GM13976 (cell line): ENCODE results near the gene JAGN1.

Source experiments
- DNase-seq: peaks from one replicate; pipeline ENCODE4 v3.0.0; 2012; ENCODE audit warnings: low spot score
- in situ Hi-C: fragments of 300-500 bp; cut with MboI; formaldehyde crosslinking; loops from one replicate; pipeline ENCODE4 v1.12.0; 2022; ENCODE audit warnings: low sequenced_read_pairs, mixed read lengths, inconsistent platforms; ENCODE audit not compliant: unreplicated experiment
- TF ChIP-seq, protein P1 (sequence below): IDR thresholded peaks from 2 replicates; pipeline ENCODE4 v1.5.1; 2012; ENCODE audit warnings: borderline replicate concordance, mild to moderate bottlenecking; ENCODE audit not compliant: insufficient read depth; ENCODE audit errors: extremely low read depth, missing control alignments, control extremely low read depth

The JAGN1 gene

DNA sequence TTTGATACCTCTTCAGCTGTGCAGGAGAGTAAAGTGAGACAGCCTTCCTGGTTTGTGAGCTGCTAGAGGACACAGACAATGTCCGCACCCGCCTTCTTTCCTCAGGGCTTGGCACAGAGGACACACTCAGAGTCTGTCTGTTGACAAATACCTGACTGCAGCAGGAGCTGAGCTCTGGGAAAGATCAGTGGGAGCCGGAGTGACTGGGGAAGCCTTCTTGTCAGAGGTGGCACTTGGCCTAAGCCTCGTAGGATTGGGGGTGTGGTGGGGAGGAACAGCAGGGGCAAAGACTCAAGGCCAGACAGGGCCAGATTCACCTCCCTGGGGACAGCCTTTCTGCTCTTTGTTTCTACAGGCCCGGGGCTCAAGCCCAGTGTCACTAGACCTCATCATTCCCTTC is 23.2 kb downstream of the JAGN1 start:
- in situ Hi-C loops, result no loop called here
- TF ChIP-seq, protein P1, sequence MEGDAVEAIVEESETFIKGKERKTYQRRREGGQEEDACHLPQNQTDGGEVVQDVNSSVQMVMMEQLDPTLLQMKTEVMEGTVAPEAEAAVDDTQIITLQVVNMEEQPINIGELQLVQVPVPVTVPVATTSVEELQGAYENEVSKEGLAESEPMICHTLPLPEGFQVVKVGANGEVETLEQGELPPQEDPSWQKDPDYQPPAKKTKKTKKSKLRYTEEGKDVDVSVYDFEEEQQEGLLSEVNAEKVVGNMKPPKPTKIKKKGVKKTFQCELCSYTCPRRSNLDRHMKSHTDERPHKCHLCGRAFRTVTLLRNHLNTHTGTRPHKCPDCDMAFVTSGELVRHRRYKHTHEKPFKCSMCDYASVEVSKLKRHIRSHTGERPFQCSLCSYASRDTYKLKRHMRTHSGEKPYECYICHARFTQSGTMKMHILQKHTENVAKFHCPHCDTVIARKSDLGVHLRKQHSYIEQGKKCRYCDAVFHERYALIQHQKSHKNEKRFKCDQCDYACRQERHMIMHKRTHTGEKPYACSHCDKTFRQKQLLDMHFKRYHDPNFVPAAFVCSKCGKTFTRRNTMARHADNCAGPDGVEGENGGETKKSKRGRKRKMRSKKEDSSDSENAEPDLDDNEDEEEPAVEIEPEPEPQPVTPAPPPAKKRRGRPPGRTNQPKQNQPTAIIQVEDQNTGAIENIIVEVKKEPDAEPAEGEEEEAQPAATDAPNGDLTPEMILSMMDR, result no peak
- DNase-seq, result no peak

DNA sequence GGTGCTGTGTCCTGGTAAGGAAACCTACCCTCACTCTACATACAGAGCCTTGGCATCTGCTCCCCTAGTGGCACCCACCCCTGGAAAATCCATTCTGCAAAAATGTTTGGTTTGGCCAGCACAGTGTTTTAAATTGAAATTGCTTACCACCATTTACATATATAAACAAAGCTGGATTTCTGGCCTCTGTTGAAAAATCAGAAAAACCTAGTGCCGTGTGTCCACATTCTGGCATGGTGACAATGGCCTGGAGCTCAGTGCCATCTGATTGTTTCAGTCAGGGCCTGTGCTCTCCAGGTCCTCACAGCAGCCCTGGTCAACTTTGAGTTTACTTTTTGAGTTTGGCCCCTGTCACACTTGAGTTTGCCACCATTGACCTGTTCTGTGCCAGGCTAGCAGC is 23.6 kb downstream of the JAGN1 start:
- TF ChIP-seq, protein P1, result no peak
- in situ Hi-C loops, result no loop called here
- DNase-seq, result no peak

DNA sequence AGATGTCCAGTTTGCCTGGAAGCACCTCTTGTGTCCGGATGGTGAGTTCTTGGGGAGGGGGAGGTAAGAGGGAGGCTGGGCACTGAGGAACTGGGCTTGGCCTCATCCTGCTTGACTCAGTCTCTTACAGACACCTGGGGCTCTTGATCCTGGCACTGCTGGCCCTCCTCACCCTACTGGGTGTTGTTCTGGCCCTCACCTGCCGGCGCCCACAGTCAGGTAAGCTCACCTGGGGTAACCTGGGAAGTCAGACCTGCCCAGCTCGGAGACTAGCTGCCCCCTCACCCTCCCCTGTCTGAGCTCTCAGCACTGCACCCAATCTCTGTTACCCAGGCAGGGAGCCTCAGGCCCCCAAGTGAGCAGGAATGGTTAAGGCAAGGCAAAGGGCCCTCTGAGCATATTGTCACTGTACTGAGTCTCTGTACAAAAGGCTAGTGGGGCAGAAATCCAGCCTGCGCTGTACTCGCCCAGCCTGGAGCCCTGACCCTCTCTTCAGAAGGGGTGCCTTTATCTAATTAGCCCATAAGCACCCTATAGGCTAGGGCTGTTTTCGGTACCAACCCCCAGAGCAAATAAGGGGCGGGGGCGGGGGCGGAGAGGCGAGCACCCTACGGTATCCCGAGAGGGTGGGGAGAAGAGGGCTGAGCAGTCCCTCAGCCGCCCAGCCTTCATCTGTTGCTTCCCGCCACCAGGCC is 24.3 kb downstream of the JAGN1 start:
- in situ Hi-C loops, result no loop called here
- TF ChIP-seq, protein P1, result no peak
- DNase-seq, result no peak

DNA sequence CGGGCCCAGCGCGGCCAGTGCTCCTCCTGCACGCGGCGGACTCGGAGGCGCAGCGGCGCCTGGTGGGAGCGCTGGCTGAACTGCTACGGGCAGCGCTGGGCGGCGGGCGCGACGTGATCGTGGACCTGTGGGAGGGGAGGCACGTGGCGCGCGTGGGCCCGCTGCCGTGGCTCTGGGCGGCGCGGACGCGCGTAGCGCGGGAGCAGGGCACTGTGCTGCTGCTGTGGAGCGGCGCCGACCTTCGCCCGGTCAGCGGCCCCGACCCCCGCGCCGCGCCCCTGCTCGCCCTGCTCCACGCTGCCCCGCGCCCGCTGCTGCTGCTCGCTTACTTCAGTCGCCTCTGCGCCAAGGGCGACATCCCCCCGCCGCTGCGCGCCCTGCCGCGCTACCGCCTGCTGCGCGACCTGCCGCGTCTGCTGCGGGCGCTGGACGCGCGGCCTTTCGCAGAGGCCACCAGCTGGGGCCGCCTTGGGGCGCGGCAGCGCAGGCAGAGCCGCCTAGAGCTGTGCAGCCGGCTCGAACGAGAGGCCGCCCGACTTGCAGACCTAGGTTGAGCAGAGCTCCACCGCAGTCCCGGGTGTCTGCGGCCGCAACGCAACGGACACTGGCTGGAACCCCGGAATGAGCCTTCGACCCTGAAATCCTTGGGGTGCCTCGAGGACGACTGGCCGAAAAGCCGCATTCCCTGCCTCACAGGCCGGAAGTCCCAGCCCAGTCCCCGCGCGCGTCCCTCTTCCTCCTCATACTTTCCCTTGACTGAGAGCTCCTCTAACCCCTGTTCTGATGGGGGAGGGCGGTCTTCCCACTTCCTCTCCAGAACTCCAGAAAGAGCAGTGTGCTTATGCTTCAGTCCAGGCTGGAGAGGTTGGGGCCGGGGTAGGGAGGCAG is 25.1 kb downstream of the JAGN1 start:
- peak; percentile 68 for DNase-seq
- TF ChIP-seq, protein P1, result peak; percentile 40
- in situ Hi-C loops, result no loop called here

DNA sequence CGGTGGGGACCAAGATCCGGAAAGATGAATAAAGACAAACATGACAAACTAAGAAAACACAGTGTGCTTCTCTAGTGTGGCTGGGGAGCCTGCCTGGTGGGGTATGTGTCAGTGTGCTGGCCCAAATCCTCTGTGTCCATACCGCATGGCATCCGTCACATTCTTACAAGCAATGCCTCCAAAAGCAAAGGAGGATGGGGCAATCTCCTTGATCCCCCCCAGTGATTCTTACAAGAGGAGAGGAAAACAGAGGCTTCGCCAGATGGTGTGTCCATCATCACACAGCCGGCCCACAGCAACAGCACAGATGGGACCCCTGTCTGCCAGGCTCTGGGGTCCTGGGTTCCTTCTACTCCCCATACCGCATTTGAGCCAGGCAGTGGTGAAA is 25.9 kb downstream of the JAGN1 start:
- DNase-seq, result no peak
- in situ Hi-C loops, result no loop called here
- TF ChIP-seq, protein P1, result no peak

DNA sequence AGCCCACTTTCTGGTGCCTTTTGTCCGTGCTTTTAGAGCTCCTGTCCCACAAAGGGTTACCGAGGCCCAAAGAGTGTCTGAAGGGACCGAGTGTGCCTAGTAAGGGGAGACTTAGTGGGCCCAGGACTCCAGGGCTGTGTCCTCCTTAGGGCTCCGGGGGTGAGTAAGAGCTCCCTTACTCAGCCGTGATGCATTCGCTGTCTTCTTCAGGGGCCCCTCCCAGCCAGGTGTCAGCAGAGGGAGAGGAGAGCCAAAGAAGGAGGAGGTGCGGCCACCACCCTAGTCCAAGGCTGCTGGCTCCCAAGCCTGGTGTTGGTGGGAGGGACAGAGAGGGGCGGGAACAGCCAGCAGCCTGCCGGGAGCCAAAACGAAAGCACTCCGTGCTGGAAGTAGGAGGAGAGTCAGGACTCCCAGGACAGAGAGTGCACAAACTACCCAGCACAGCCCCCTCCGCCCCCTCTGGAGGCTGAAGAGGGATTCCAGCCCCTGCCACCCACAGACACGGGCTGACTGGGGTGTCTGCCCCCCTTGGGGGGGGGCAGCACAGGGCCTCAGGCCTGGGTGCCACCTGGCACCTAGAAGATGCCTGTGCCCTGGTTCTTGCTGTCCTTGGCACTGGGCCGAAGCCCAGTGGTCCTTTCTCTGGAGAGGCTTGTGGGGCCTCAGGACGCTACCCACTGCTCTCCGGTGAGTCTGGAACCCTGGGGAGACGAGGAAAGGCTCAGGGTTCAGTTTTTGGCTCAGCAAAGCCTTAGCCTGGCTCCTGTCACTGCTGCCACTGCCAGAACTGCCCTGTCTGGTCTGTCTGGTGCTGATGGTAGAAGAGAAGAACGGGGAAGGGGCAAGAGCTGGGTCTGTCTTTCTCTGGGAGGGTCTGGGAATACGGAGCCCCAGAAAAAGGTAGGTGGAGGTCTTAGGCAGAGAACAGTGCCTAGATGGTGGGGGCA is 26.6 kb downstream of the JAGN1 start, which contains the start of gene IL17RC:
TSS of gene IL17RC (plus strand) at position 365 of the 947 bp plus-strand sequence. CDS start at position 583, 218 bp downstream.
- TF ChIP-seq, protein P1, result no peak
- in situ Hi-C loops, result no loop called here
- no peak for DNase-seq
